Esophagus muscularis mucosa (tissue), 4 donors: ENCODE results near the gene APMAP. TPM values are rescaled to one million over a fixed set of nuclear protein-coding genes. Genes with fewer than 3 reads are reported as not detected.

Source experiments
- DNase-seq: peaks from one replicate; pipeline ENCODE4 v3.0.0-alpha.2; 2017; ENCODE audit errors: extremely low spot score
- H3K27ac ChIP-seq, 4 donors: fragments of 200-600 bp; sonication (generic); replicated peaks in 1 of 4; 1 replicate in 3 of 4; 2 replicates in 1 of 4; pipeline ENCODE4 v1.5.1; 2016 to 2019; ENCODE audit warnings: mild to moderate bottlenecking in 1 of 4
- H3K27me3 ChIP-seq, 4 donors: fragments of 200-600 bp; sonication (generic); one replicate each; pipeline versions ENCODE4 v1.5.1 to v1.6.0; 2016 to 2019
- H3K36me3 ChIP-seq, 4 donors: fragments of 200-600 bp; sonication (generic); one replicate each; pipeline ENCODE4 v1.5.1; 2016 to 2019
- H3K4me1 ChIP-seq, 4 donors: fragments of 200-600 bp; sonication (generic); one replicate each; pipeline ENCODE4 v1.5.1; 2016 to 2019
- H3K4me3 ChIP-seq, 4 donors: fragments of 200-600 bp; sonication (generic); 1 replicate in 2 of 4; 2 replicates in 2 of 4; pipeline ENCODE4 v1.5.1; 2016 to 2019; ENCODE audit warnings: mild to moderate bottlenecking in 4 of 4, moderate library complexity in 1 of 4
- H3K9me3 ChIP-seq, 4 donors: fragments of 200-600 bp; sonication (generic); 1 replicate in 3 of 4; 2 replicates in 1 of 4; pipeline ENCODE4 v1.5.1; 2016 to 2019
- CTCF ChIP-seq, 3 experiments: fragments of 200-600 bp in 2 of 3; fragments of 450-650 bp in 1 of 3; sonication (generic) in 2 of 3; IDR thresholded peaks; one replicate each; pipeline ENCODE4 v1.5.1; 2017 to 2019; ENCODE audit warnings: antibody characterized with exemption in 3 of 3, mild to moderate bottlenecking in 2 of 3, moderate library complexity in 1 of 3
- EP300 ChIP-seq: sonication (generic); formaldehyde crosslinking; IDR thresholded peaks from one replicate; pipeline ENCODE4 v1.6.1; 2017; ENCODE audit warnings: antibody characterized with exemption
- POLR2A ChIP-seq: fragments of 450-650 bp; IDR thresholded peaks from one replicate; pipeline ENCODE4 v1.6.1; 2017; ENCODE audit warnings: antibody characterized with exemption, moderate library complexity, mild to moderate bottlenecking, low read depth
- POLR2AphosphoS5 ChIP-seq, 2 donors: sonication (generic); formaldehyde crosslinking; IDR thresholded peaks; one replicate each; pipeline ENCODE4 v1.6.1; 2017; ENCODE audit warnings: antibody characterized with exemption in 2 of 2
- WGBS: methylation state at CpG from one replicate; pipeline ENCODE4 v1.1.5; 2018; 5-methylcytosine and 5-hydroxymethylcytosine counted together
- intact Hi-C: fragments of 100-400 bp; cut with DNase I; formaldehyde crosslinking; loops from one replicate; pipeline ENCODE4 v1.15.1; 2023
- total RNA-seq, 4 donors: library from RNA; depleted of rRNA; stranded (reverse); fragments of >200 nt; gene quantifications; one replicate each; pipeline versions ENCODE4 v1.1.0 to v1.2.1, GENCODE V29; 2016

The APMAP gene
- total RNA-seq, 4 donors from 2014 or later: 21.6 to 35.6 (median 32.5) TPM

- TF ChIP-seq POLR2AphosphoS5 (IDR thresholded peaks at IDR 0.05) (no peak), CTCF (IDR thresholded peaks at IDR 0.05) (no peak)
- Histone ChIP-seq H3K9me3 (no peaks in the 10 kb centered on the region), H3K4me3 (no peak overlapping the region), H3K4me1 (peaks cover 0 to 4% (median 2%) of the 10 kb centered on the region in 4 donors), H3K27ac (no peak overlapping the region), H3K27me3 (no peaks in the 10 kb centered on the region), H3K36me3 (peaks cover 57 to 78% (median 65%) of the 10 kb centered on the region in 4 donors)
- no peak for DNase-seq
- WGBS: 86% methylated on average over 2 of the region's 2 CpGs
- intact Hi-C loops: no loop called here
Measured at GRCh38 chr20:24972341-24972740, 20.2 kb downstream of the APMAP start.

GRCh38 chr20:24971376-24972101 is 21.0 kb downstream of the APMAP start:
- peaks cover 63 to 78% (median 69%) of the 10 kb centered on the region in 4 donors for H3K36me3 ChIP-seq
- WGBS: 78% methylated on average over 6 of the region's 6 CpGs
- H3K9me3 ChIP-seq: no peaks in the 10 kb centered on the region
- TF ChIP-seq POLR2A (no peak), POLR2AphosphoS5 (IDR thresholded peaks at IDR 0.05) (no peak), EP300 (no peak), CTCF (IDR thresholded peaks at IDR 0.05) (no peak)
- H3K27ac ChIP-seq: no peak overlapping the region
- no peaks in the 10 kb centered on the region for H3K27me3 ChIP-seq
- no peak overlapping the region for H3K4me3 ChIP-seq
- intact Hi-C loops: no loop called here
- no peaks in the 10 kb centered on the region for H3K4me1 ChIP-seq
- DNase-seq: no peak

GRCh38 chr20:24970754-24971153 is 21.8 kb downstream of the APMAP start:
- TF ChIP-seq POLR2A (no peak), EP300 (no peak), CTCF (IDR thresholded peaks at IDR 0.05) (no peak), POLR2AphosphoS5 (IDR thresholded peaks at IDR 0.05) (no peak)
- DNase-seq: no peak
- H3K27ac ChIP-seq: no peak overlapping the region
- no peak overlapping the region for H3K4me3 ChIP-seq
- 78% methylated on average over 8 of the region's 8 CpGs for whole genome bisulfite sequencing
- peaks cover 67 to 83% (median 75%) of the 10 kb centered on the region in 4 donors for H3K36me3 ChIP-seq
- H3K9me3 ChIP-seq: no peaks in the 10 kb centered on the region
- H3K27me3 ChIP-seq: no peaks in the 10 kb centered on the region
- no peaks in the 10 kb centered on the region for H3K4me1 ChIP-seq
- intact Hi-C loops: no loop called here

- Histone ChIP-seq H3K9me3 (no peaks in the 10 kb centered on the region), H3K27me3 (no peaks in the 10 kb centered on the region), H3K4me3 (no peak overlapping the region), H3K36me3 (peaks cover 70 to 90% (median 82%) of the 10 kb centered on the region in 4 donors), H3K4me1 (no peaks in the 10 kb centered on the region), H3K27ac (no peak overlapping the region)
- intact Hi-C loops: no loop called here
- TF ChIP-seq CTCF (IDR thresholded peaks at IDR 0.05): no peak
- TF ChIP-seq POLR2AphosphoS5 (IDR thresholded peaks at IDR 0.05): no peak
- TF ChIP-seq EP300: no peak
- no peak for TF ChIP-seq POLR2A
- WGBS: 87% methylated on average over 5 of the region's 5 CpGs
- DNase-seq: no peak
Measured at GRCh38 chr20:24970030-24970553, 22.5 kb downstream of the APMAP start.
